HG03175 (cell line): ENCODE results near the gene LMF1.
"Not testable (repeated sequence)": the region's sequence is repeated elsewhere in the genome, so short reads cannot be mapped to it uniquely, and the experiment has no call there.

ENCODE experiments used
- ATAC-seq: cut with Tn5 transposase; IDR thresholded peaks from one replicate; pipeline ENCODE4 v1.9.1; 2021; ENCODE audit warnings: mild to moderate bottlenecking, moderate library complexity; ENCODE audit not compliant: unreplicated experiment

Gene LMF1

DNA sequence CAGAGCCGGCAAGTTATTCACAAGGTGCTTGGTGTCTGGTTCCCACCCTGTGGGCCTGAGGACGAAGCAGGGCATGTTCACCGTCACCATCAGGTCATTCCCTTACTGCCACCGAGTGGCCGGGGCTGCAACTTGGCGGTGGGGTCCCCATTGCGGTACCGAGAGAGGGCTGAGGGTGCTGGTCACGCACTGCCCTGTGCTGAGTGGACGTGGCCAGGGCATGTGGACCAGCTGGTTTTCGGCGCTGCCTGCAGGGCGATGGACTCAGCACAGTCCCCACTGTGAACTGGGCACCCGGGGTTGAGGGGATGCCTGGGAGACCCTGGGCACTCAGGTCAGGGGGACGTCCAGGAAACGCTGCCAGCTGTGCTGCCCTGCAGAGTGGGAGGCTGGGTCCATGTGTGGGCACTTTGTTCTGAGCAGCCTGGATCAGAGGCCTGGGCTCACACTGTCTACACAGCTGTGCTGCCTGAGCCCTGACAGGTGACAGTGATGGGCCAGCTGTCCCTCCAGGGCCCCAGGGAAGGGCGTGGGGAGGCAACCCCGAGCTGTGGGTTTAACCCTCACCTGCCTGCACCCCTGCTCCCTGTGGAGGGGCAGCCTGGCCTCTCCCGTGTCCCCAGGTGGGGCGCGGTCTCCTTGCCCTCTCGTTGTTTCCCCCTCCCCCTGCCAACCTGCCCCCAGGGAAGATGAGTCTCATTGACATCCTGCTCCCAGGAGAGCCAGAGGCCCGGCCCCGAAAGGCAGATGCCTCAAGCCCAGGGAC is 131.0 kb downstream of the LMF1 start:
- no peak for ATAC-seq

DNA sequence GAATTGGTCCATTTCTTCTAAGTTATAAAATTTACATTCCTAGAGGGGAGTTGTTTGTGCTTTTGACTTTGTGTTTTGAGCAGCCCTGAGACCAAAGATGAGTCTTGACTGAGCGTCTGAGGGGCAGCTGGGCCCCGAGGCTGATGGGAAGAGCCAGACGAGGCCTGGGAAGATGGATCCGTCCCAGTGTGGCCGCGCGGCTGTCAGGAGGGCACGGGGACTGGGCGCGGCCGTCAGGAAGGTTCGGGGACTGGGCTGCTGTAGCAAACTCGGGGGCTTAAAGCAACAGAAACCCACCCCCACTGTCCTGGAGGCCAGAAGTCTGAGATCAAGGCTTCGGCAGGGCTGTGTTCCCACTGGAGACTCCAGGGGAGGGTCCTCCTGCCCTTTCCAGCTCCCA is 132.0 kb downstream of the LMF1 start:
- no peak for ATAC-seq

DNA sequence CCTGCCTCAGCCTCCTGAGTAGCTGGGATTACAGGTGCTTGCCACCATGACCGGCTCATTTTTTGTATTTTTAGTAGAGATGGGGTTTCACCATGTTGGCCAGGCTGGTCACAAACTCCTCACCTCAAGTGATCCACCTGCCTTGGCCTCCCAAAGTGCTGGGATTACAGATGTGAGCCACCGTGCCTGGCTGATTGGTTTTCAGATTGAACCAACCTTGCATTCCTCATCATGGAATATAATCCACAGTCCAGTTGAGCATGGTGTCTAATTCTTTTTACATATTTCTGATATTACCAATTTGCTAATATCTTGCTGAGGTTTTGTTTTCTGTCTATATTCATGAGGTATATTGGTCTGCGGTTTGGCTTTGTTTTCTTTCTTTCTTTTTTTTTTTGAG is 134.0 kb downstream of the LMF1 start:
- ATAC-seq, result not testable (repeated sequence)

DNA sequence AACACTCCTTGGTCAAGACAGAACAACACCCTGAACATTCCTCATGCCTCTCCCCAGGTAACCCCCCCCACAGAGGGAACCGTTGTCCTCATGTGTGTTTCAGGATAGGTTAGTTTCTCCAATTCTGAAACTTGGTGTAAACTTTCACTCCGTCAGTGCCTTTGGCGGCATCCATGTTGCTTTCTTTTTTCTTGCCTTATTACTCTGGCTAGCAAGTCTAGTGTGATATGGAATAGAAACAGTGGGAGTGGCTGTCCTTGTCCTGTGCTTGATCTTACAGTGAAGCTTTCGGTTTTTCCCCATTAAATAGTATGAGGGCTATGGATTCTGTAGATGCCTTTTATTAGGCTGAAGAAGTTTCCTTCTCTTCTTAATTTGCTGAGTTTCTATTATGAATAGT is 134.6 kb downstream of the LMF1 start:
- no peak for ATAC-seq

DNA sequence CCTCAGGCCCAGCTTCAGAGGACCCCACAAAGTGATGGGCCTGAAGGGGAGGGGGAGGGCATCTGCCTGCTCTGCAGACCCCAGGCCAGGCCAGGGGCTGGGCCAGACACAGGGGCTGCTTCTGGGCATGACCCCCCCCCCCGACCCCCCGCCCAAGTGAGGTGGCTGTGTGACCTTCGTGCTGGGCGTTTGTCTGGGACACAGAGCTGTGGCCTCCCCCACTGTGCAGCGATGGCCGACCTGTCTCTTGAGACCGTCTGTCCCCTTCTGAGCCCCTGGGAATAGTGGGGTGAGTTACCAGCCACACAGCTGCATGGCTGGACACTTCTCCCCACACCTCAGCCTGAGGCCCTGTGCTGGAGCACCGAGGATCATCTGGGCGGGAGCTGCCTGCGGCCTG is 135.4 kb downstream of the LMF1 start:
- no peak for ATAC-seq

DNA sequence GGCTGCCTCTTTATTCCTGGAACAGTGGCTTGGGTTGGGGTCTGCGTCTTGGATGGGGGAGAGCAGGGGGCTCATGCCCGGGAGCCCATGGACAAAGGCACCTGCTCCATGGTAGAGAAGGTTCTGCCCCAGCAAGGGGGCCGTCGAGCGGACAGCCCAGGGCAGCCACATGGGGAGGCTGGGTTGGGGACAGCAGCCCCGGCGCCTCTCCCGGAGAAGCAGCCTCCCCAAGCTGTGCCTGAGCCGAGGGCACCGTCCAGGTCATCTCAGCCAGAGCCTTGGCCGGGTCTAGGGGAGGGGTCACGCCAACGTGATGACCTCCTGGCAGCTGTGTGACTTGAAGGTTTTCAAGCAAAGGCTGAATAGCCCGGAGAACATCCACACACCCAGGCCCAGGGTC is 137.4 kb downstream of the LMF1 start:
- no peak for ATAC-seq

DNA sequence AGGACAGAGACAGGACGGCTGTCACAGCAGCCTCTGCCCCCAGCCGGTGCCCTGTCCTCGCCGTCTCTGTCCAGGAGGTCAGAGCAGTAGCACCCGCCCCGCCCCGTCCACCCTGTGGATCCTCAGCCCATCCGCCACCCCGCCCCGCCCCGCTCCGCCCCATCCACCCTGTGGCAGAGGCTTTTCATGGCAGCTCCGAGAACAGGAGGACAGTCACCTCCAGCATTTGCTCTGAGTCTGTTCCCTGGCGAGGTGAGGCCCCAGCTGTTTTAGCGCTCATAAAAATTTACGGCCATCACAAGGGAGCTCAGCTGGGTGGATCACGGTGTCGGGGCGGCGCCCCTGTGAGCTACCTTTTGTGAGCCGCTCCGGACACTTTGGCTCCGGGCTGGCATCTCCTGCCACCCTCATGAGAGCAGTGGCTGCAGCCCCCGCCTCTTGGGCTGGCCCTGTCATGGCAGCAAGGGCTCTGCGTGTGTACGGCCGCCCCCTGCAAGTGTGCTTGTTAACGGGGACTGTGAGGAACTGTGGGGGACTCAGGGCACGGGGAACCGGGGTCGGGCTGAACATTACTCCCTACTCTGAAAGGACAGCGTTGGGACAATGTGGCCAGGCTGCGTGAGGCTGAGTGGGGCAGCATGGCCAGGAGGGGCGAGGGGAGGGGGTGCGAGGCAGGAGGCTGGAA is 138.0 kb downstream of the LMF1 start:
- ATAC-seq, result no peak

DNA sequence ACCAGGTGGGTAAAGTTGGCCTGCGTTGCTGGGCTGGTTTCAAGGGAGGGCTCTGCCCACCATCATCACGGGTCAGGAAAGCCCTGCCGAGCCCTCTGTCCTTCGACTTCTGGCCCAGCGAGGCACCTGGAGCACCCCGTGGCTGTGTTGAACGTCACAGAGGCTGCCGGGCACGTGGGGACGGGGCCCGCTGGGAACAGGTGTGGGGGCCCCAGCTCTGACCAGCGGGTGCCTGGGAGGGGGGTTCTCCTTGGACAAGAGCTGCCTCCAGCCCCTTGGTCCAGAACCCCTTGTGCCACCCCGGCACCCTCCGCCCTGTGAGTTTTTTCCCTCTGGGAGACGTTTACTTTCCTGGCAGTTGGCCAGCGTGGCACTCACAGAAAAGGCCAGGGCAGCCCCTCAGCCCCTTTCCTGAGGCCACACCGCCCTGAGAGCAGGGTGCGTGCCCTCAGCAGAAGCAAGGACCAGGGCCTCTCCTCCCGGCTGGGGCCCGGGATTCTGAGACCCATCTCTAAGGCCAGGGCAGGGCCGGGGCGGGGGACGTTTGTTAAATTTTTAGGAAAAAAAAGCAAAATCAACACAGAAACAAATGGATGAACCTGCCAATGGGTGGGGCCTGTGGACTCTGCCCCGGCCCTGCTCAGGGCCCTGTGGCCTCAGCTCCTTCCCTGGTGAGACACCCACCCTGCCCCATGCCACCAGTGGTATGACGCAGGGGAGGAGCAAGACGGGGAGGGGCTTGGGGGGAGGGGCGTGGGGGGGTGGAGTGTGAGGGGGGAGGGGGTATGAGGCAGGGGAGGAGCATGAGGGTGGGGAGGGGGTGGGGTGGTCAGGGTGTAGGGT is 139.0 kb downstream of the LMF1 start:
- ATAC-seq, result no peak

DNA sequence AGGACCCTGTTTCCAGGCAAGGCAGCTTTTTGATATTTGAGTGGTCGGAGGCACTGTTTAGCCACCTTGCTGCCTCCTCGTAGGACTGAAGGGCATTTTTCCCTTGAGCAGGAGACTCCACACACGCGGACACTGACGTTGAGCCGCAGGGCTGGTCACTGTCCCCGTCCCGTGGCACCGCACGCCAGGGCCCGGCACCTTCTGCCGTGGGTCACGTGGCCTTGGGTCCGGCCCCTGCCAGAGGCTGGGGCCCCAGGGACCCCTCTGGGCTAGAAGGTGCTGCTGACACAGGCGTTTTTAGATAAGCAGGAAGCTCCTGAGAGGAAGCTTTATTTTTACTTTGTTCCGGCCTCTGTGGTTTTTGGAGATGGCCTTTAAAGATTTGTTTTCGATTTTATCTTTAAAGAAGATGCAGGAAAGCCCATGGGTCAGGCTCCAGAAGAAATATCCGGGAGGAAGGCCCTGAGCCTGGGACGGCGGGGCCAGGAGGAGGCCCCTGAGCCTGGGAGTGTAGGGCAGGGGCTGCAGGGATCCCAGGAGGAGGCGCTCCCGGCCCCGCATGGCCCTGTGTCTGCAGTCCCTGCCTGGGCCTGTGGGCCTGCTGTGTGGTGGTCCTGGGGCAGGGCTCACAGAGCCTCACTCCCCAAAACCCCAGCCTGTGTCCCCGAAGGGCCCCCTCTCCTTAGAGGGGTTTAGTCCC is 139.8 kb downstream of the LMF1 start:
- ATAC-seq, result no peak

DNA sequence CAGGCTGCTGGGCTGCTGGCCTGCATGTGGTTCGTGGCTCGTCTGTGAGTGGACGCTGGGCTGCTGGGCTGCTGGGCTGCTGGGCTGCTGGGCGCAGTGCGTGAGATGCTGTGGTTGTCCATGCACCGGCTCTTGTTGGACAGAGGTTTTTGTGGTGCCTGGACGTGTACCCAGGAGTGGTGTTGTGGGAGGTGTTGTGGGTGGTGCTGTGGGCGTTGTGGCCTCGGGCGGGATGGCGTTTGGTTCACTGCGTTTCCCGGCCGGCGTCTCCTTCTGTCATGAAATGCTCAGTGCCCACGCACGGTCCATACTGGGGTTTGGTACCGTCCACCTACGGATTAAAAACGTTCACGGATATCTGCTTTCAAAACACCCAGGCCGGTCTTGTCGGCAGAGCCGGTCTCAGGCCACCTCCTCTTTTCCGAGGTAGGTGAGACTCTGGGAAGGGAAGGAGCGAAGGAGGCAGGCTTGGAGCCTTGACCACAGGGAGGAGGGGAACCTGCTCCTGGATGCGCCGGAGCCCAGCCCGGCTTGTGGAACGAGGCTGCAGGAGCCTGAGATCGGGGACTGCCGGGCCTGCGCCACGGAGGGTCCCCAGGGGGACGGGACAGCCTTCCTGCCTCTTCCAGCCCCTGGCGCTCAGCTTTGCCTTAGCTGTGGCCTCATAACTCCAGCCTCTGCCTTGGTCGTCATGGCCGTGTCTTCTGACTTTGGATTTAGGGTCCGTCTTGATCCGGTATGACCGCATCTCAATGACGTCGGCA is 140.5 kb downstream of the LMF1 start:
- no peak for ATAC-seq

DNA sequence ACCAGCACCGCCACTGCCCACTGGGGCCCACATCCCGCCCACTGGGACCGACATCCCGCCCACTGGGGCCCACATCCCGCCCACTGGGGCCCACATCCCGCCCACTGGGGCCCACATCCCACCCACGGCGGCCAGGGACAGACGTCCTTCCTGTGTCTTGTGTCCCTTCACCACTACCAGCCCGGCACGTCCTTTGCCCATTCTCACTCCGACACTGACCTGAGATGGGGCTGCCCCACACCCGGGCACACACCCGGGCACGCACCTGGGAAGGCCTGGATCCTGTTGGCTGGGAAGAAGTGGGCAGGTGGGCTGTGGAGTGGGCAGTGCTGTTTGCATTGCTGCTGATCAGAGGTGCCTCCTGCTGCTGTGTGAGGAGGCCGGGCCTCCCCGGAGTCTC is 141.9 kb downstream of the LMF1 start:
- no peak for ATAC-seq

DNA sequence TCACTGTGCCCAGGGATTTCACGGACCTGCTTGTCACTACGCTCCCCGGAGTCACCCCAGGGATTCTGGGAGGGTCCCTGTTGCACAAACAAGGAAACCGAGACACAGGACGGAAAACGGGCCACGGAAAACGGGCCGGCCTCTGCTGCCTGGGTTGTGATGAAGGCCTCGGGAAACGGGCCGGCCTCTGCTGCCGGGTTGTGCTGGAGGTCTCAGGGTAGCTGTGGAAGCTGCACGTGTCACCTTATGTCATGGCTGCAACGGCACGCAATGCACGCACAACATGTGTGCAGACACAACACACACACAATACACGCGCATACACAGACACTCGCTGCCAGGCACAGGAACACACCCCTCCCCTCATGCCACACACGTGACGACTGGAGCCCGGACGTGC is 143.3 kb downstream of the LMF1 start:
- ATAC-seq, result no peak

DNA sequence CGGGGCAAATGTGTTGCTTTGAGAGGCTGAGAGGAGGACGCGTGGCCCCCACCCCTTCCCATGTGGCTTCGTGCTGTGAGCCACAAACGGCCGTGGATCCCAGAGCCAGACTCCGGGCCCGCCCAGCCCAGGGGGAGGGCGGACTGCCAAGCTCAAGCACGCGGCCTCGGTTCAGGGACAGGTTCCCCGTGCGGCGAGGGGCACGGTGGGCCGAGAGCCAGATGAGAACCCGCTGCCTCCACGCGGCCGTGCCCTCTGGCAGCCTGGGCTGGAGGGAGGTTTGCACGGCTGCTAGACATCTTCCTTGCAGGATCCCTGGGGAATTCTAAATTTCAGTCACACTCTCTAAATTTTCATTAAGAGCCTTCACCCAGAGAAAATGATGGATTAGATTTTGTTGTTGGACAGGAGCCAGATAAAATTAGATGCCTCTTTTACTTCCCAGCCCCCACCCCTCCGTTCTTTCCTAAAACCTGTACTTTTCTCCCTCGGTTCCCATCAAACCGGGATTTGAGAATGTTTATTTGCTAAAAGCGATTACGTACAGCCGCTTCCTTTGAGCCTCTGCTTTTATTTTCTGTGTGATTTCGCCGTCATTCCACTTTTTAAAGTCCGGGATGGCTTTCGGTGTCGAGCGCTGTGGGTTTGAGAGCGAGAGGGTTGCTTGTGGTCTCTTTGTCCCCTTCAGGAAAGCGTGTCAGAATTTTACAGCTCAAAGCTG is 145.3 kb downstream of the LMF1 start:
- no peak for ATAC-seq

DNA sequence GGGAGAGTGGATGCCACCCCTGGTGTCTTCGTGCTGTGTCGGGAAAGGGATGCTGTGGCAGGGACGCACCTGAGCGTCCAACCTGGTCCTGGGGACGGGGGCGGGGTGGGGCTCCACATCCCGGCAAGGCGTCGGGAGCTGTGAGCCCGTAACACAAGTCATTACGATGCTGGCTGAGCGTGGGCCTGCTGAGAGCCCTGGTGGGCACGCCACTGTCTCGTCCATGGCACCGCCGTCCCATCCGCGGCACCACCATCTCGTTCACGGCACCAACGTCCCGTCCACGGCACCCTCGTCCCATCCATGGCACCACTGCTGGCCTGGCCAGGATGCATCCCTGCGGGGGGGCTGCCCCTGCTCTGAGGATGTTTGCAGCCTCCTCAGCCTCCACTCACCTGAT is 146.2 kb downstream of the LMF1 start:
- ATAC-seq, result no peak

DNA sequence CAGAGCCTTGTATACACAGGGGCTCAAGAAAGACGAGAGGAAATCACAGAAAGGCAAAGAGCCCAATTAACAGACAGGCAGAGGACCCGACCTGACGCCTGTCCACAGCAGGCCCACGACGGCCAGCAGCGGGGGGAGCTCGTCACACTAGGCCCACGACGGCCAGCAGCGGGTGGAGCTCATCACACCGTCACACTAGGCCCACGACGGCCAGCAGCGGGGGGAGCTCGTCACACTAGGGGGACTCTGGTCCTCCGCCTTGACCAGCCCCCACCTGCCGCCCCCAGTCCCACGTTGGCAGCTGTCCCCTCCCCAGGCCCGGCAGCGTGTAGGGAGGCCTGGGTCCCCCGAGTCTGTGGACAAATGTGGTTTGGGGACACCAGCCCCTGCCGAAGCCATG is 146.6 kb downstream of the LMF1 start:
- no peak for ATAC-seq

DNA sequence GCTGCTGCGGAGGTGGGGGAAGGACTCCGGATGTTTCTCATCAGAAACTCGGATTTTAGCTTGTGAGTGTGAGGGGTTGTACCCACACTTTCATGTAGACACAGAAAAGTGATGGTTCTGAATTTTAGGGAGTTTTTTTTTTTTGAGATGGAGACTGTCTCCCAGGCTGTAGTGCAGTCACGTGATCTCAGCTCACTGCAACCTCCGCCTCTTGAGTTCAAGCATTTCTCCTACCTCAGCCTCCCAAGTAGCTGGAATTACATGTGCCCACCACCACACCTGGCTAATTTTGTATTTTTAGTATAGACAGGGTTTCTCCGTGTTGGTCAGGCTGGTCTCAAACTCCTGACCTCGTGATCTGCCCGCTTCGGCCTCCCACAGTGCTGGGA is 147.9 kb downstream of the LMF1 start:
- ATAC-seq, result no peak

DNA sequence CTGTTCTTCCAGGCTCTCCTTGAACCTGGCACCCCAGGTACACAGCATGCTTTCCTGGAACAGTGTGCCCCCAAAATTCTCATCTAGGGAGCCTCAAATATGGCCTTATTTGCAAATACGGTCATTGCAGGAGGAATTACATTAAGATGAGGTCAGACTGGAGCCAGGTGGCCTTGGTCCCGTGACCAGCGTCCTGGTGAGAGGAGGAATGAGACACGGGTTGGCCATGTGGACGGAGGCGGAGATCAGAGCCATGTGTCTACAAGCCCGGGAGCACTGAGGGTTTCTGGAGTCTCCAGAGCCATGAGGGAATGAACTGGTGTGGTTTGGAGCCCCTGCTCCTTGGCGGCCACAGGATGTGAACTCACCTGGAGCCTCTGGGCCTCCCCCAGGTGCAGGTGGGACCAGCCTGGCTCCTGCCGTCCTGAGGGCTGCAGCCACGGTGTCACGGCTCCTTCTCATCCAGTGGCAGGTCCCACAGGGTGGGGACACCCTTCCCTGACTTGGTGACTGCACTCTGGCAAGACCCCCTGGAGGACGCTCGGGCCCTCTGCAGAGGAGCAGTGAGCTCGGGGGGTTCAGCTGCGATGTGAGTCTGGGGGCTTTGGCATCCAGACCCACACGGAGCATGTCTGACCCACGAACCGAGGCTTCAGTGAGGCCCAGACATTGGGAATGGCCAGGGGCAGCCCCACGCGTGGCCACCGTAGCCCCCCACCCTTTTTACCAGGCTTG is 148.4 kb downstream of the LMF1 start:
- no peak for ATAC-seq

DNA sequence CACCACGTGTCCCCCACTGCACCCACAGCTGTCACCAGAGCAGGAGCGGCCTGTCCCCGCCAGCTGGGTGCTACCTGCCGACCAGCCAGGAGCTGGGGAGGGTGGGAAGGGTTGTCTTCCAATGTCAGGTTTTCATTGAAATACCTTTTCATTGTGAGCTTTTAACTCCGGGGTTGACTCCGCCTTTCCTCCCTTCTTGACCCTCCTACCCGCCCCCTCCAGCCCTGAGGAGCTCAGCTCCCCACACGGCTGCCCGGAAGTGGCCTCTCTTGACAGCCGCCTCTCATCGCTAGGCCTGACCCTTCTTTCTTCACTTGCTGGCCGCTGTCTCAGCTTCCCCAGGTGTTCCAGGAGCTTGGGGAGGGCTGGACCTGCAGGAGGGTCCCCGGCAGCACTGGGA is 149.0 kb downstream of the LMF1 start:
- ATAC-seq, result no peak

DNA sequence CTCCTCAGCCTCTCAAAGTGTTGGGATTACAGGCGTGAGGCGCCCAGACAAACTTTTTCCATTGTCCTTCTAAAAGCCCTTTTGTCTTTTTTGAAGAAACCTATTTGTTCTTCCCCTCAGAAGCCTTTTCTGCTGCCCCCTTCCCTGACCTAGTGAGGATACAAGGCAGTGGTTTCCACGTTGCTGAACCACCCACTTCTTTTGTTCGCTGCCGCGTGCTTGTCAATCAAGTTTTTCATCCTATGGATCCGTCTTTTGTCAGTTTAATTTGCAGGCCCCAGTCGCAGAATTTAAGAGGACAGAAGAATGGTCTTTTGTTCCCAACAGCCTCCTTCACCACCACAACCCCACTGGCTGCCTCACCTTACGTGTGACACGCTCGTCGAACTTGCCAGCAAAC is 150.0 kb downstream of the LMF1 start:
- ATAC-seq, result no peak
